Epithelial cell of esophagus (primary cell): ENCODE data around the gene XCR1.
"Not testable (repeated sequence)": the region's sequence is repeated elsewhere in the genome, so short reads cannot be mapped to it uniquely, and the experiment has no call there.

Experiments
- DNase-seq: peaks from one replicate; pipeline ENCODE4 v3.0.0; 2010; ENCODE audit warnings: low read depth
- H3K4me3 ChIP-seq: 2 replicates; pipeline ENCODE4 v1.5.1; 2011; ENCODE audit warnings: mild to moderate bottlenecking, low read length, control low read depth
- TF ChIP-seq, protein P1 (sequence below): IDR thresholded peaks from 2 replicates; pipeline ENCODE4 v1.5.1; 2011; ENCODE audit warnings: low read depth, mild to moderate bottlenecking, low read length, control low read depth, inconsistent platforms; ENCODE audit not compliant: insufficient read depth; ENCODE audit errors: missing control alignments

The XCR1 gene

DNA sequence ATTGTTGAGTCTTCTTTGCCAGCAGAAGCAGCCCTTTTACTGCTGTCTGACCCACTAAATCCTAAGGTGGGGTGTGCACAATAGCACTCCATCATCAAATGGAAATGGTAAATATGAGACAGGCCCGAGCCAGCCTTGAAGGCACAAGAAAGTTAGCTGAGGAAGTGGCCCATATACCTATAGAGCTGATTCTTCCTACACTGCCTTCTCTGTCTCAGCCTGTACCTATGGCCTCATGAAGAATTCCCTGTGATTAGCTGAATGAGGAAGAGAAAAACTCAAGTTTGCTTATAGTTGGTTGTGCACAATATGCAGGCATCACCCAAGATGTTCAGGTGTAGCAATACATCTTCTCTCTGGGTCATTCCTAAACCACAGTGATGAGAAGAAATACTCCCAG lies 31.7 kb upstream of the XCR1 start:
- no peak overlapping the region for H3K4me3 ChIP-seq
- TF ChIP-seq, protein P1, sequence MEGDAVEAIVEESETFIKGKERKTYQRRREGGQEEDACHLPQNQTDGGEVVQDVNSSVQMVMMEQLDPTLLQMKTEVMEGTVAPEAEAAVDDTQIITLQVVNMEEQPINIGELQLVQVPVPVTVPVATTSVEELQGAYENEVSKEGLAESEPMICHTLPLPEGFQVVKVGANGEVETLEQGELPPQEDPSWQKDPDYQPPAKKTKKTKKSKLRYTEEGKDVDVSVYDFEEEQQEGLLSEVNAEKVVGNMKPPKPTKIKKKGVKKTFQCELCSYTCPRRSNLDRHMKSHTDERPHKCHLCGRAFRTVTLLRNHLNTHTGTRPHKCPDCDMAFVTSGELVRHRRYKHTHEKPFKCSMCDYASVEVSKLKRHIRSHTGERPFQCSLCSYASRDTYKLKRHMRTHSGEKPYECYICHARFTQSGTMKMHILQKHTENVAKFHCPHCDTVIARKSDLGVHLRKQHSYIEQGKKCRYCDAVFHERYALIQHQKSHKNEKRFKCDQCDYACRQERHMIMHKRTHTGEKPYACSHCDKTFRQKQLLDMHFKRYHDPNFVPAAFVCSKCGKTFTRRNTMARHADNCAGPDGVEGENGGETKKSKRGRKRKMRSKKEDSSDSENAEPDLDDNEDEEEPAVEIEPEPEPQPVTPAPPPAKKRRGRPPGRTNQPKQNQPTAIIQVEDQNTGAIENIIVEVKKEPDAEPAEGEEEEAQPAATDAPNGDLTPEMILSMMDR, result no peak
- no peak for DNase-seq

DNA sequence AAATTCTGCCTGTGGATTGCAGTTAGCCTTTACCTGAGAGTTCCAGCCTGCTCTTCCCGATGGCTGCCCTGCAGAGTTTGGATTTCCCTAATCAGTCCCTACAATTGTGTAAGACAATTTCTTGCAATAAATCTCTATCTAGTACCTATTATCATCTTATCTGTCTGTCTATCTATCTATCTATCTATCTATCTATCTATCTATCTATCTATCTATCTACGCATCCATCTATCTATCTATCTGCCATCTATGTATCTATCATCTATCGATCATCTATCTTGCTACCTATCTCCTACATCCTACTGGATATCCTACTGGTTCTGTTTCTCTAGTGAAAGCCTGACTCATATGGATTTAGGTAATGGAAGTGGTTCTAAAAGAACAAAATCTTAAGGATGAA lies 30.4 kb upstream of the XCR1 start:
- DNase-seq, result no peak
- TF ChIP-seq, protein P1, result no peak
- no peak overlapping the region for H3K4me3 ChIP-seq

DNA sequence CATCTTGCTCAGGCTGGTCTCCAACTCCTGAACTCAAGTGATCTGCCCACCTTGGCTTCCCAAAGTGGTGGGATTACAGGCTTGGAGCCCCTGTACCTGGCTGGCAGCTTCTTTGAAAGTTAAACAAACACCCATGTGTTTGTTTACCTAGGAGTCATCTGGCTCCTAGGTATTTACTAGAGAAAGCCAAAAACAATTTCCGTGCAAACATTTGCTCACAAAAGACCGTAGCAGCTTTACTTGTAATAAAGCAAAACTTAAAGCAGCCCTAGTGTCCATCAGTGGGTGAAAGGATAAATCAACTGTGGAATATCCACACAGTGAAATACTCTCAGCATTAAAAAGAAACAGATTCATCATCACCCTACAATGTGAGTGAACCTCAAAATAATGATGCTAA lies 29.4 kb upstream of the XCR1 start:
- no peak overlapping the region for H3K4me3 ChIP-seq
- TF ChIP-seq, protein P1, result no peak
- DNase-seq, result no peak

DNA sequence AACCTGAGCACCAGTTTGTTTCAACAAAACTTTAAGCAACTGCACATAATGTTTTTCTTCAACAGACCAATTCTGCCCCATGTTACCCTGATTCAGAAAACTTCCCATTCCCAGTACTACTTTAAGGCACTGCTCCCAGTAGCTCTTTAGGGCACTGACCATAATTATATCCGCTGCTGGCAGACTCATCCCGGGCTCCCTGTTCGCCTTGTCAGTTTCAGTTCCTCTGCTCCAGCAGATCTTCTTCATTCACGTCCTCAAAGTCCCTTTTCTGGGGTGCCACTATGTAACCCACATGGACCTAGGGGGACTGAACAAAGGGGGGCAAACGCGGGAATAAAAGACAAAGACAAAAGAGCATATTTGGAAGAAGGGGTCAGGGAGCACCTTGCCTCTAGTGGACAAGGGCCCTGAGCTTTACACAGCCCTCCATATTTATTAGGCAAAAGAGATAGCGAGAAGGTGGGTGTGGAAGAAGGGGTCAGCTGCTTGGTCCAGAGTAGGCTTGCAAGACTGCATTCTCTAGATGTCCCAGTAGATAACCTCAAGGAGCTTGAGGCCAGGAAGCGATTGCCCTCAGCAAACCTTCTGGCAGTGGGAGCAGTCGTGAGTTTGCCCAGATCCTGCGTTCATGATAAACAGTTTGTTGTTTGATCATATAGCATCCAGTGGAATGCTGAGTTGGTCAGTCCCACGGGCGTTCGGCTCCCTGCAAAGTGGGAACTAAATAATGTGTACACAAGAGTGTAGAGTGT lies 26.7 kb upstream of the XCR1 start:
- not testable (repeated sequence) for DNase-seq, H3K4me3 ChIP-seq

GRCh38 chr3:46053265-46053664 lies 26.0 kb upstream of the XCR1 start:
- DNase-seq, result not testable (repeated sequence)

DNA sequence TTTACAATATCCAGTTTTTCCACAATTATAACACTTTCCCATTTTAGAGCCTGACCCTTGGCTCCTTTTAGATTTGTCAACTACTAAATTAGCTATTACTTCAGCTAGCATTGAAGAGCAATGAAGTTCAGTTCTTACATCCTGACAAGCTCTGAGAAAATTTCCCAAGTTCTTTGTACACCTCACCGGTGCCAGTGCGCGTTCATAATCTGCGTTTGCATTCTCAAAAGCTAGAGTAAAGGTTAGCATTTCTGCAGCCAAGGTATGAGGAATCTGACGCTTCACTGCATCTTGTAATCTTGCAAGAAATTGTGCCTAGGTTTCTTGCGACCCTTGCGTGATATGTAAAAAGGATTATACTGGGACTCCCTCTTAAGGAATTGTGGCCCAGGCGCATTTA lies 25.2 kb upstream of the XCR1 start:
- H3K4me3 ChIP-seq, result no peak overlapping the region
- TF ChIP-seq, protein P1, result no peak
- DNase-seq, result no peak

More at GRCh38 chr3:46053265-46053664, 26.0 kb upstream of the XCR1 start:
- not testable (repeated sequence) for H3K4me3 ChIP-seq

GRCh38 chr3:46049093-46049492 lies 21.8 kb upstream of the XCR1 start:
- no peak overlapping the region for H3K4me3 ChIP-seq
- DNase-seq, result peak; percentile 39
- TF ChIP-seq, protein P1, result no peak

GRCh38 chr3:46046231-46046630 lies 18.9 kb upstream of the XCR1 start:
- DNase-seq, H3K4me3 ChIP-seq: not testable (repeated sequence)
